Sigmoid colon (tissue), 7 donors: ENCODE measurements around the gene C1QA. TPM values are rescaled to one million over a fixed set of nuclear protein-coding genes. Genes with fewer than 3 reads are reported as not detected.

Experiments used
- DNase-seq: peaks from one replicate; pipeline ENCODE4 v3.0.0-alpha.2; 2019
- H3K27ac ChIP-seq, 4 donors: fragments of 200-600 bp; sonication (generic); one replicate each; pipeline ENCODE4 v1.5.1; 2016 to 2019; ENCODE audit warnings: mild to moderate bottlenecking in 1 of 4
- H3K27me3 ChIP-seq, 3 donors: fragments of 200-600 bp; sonication (generic); one replicate each; pipeline ENCODE4 v1.5.1; 2019; ENCODE audit warnings: mild to moderate bottlenecking in 1 of 3
- H3K36me3 ChIP-seq, 4 donors: fragments of 200-600 bp; sonication (generic); one replicate each; pipeline ENCODE4 v1.5.1; 2016 to 2019
- H3K4me1 ChIP-seq, 4 donors: fragments of 200-600 bp; sonication (generic); one replicate each; pipeline ENCODE4 v1.5.1; 2017 to 2019
- H3K4me3 ChIP-seq, 4 donors: fragments of 200-600 bp; sonication (generic); one replicate each; pipeline ENCODE4 v1.5.1; 2017 to 2019; ENCODE audit warnings: mild to moderate bottlenecking in 2 of 4, moderate library complexity in 1 of 4
- H3K9me3 ChIP-seq, 4 donors: fragments of 200-600 bp in 3 of 4; sonication (generic) in 3 of 4; one replicate each; pipeline versions ENCODE4 v1.5.1 to v1.6.1; 2013 to 2019
- CTCF ChIP-seq, 4 experiments: fragments of 450-650 bp in 3 of 4; fragments of 200-600 bp in 1 of 4; IDR thresholded peaks; one replicate each; pipeline ENCODE4 v1.5.1; 2016 to 2019; ENCODE audit warnings: antibody characterized with exemption in 4 of 4, mild to moderate bottlenecking in 3 of 4, moderate library complexity in 2 of 4
- EP300 ChIP-seq, 4 donors: sonication (generic); formaldehyde crosslinking; IDR thresholded peaks; one replicate each; pipeline ENCODE4 v1.6.1; 2017; ENCODE audit warnings: antibody characterized with exemption in 4 of 4
- POLR2A ChIP-seq, 2 donors: fragments of 450-650 bp; IDR thresholded peaks; one replicate each; pipeline ENCODE4 v1.6.1; 2016; ENCODE audit warnings: antibody characterized with exemption in 2 of 2, mild to moderate bottlenecking in 2 of 2, moderate library complexity in 2 of 2
- POLR2AphosphoS5 ChIP-seq, 4 donors: sonication (generic); formaldehyde crosslinking; IDR thresholded peaks; one replicate each; pipeline ENCODE4 v1.6.1; 2017; ENCODE audit warnings: antibody characterized with exemption in 4 of 4
- WGBS, 2 donors: extraction: QIAGEN DNeasy Blood & Tissue Kit; methylation state at CpG; one replicate each; pipeline ENCODE4 v1.1.7; 2013; 5-methylcytosine and 5-hydroxymethylcytosine counted together
- intact Hi-C: fragments of 100-400 bp; cut with DNase I; formaldehyde crosslinking; loops from one replicate; pipeline ENCODE4 v1.15.1; 2023
- polyA plus RNA-seq, 3 donors: library from polyadenylated mRNA; stranded (reverse); fragments of 200-250 nt; gene quantifications; one replicate each; pipeline ENCODE4 v1.2.3, GENCODE V29; 2013
- total RNA-seq, 4 donors: library from RNA; depleted of rRNA; stranded (reverse); fragments of >200 nt; gene quantifications; one replicate each; pipeline ENCODE4 v1.1.0, GENCODE V29; 2016
- donor health status: healthy with polysubstance abuse.
- donor health status: Bipolar disorder and iron deficiency.
- donor health status: healthy.

The C1QA gene
- total and polyA plus RNA-seq, 7 donors, result 80.3 to 523 (median 226) TPM

DNA sequence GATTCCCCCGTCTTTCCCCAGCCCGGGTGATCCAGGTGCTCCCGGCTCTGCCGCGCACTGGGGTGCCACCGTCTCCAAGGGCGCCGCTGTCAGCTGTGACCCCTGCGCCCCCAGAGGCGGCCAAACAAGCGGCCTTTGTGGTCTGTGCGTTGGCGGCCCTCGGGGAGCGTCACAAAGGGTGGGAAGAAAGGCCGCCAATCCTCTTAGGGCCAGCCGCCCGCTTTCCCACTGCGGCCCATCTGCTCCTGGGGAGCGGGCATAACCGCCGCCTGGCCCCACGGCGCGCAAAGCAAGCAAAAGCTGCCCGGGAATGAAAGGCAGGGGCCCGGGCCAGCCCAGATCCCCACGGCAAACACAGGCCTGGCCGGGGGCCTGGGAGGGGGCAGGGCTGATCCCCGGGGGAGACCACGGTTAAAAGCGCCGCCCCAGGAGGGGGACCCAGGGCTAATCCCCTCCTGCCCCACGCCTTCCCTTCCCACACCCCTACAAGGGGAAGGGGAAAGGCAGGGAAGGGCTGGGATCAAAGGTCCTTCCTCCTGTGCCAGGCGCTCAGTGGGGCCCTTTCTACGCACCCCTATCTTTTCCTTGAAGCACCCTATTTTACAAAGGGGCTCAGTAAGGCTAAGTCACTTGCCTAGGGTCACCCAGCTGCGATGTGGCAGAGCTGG is 40.6 kb downstream of the C1QA start:
- H3K27ac ChIP-seq, result no peak overlapping the region

DNA sequence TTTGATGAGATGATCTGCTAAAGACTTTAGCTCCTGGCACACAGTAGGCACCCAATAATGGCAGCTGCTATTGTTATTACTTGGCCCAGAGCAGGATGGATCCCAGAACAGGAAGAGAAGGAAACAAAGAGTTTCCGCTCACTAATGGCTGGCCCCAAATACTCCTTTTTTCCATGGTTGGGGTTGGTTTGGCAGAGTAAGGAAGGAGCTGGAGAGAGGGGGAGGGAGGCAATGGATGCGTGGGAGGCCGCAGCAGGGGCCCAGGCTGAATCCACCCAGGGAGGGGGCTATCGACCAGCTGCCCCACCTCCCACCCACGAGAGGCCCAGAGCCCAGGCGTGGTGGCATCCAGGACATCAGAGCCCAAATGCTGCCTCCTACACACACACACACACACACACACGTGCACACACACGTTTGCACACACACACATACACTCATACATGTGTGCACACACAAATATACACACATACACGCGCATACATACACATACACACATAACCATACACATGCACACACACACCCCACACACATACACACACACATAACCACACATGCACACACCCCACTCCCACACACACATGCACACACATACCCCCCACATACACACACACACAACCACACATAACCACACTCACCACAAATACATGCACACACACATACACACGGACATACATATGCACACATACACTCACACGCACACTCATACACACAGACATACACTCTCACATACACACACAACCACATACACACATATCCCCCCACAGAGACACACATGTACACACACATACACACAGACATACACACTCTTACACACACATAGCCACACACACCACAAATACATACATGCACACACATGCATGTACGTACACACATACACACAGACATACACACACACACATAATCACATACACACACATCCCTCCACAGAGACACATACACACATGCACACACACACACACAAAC is 41.8 kb downstream of the C1QA start:
- Histone ChIP-seq H3K36me3 (no peaks in the 10 kb centered on the region), H3K4me1 (no peaks in the 10 kb centered on the region), H3K27ac (no peak overlapping the region), H3K27me3 (peaks cover 3 to 30% (median 10%) of the 10 kb centered on the region in 3 donors), H3K9me3 (no peaks in the 10 kb centered on the region), H3K4me3 (no peak overlapping the region)
- no peak for TF ChIP-seq EP300 (IDR thresholded peaks at IDR 0.05)
- no peak for TF ChIP-seq POLR2AphosphoS5 (IDR thresholded peaks at IDR 0.05)
- TF ChIP-seq CTCF (IDR thresholded peaks at IDR 0.05), result no peak
- TF ChIP-seq POLR2A (IDR thresholded peaks at IDR 0.05), result no peak
- WGBS, 2 donors, result 87 to 90% methylated on average over 13 of the region's 13 CpGs
- no peak for DNase-seq
- intact Hi-C loops, result no loop called here

More for the DNA sequence above, 40.6 kb downstream of the C1QA start:
- H3K4me3 ChIP-seq, result no peak overlapping the region
- WGBS, 2 donors, result 21 to 58% methylated on average over 37 of the region's 37 CpGs
- TF ChIP-seq POLR2A (IDR thresholded peaks at IDR 0.05), result no peak
- TF ChIP-seq EP300 (IDR thresholded peaks at IDR 0.05), result no peak
- no peak for TF ChIP-seq CTCF (IDR thresholded peaks at IDR 0.05)
- no peak for TF ChIP-seq POLR2AphosphoS5 (IDR thresholded peaks at IDR 0.05)
- H3K9me3 ChIP-seq, result no peaks in the 10 kb centered on the region
- H3K4me1 ChIP-seq, result no peaks in the 10 kb centered on the region
- DNase-seq, result no peak
- intact Hi-C loops, result no loop called here
- no peaks in the 10 kb centered on the region for H3K36me3 ChIP-seq
- peaks cover 3 to 41% (median 10%) of the 10 kb centered on the region in 3 donors for H3K27me3 ChIP-seq

DNA sequence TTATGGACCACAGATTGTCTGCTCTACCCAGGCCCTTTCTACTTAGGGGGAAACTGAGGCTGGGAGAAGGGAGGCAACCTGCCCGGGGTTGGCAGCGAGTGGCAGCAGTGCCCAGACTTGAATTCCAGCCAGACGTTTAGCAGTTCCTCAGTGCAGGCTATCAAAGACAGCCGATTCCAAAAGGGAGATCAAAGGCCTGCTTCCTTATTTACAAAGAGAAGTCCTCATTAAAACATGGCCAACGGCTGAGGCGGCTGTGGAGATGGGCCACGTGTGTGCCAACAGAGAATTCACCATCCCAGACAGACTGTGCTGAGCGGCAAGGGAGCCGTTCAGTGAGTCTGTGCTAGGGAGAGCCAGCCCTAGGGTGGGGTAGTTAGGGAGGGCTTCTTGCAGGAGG is 44.3 kb downstream of the C1QA start:
- Histone ChIP-seq H3K27ac (no peak overlapping the region), H3K36me3 (no peaks in the 10 kb centered on the region), H3K4me1 (peaks cover 0 to 4% (median 0%) of the 10 kb centered on the region in 4 donors), H3K4me3 (no peak overlapping the region), H3K9me3 (no peaks in the 10 kb centered on the region), H3K27me3 (peaks cover 0 to 23% (median 10%) of the 10 kb centered on the region in 3 donors)
- intact Hi-C loops, result no loop called here
- TF ChIP-seq POLR2AphosphoS5 (IDR thresholded peaks at IDR 0.05), result no peak
- no peak for TF ChIP-seq EP300 (IDR thresholded peaks at IDR 0.05)
- no peak for TF ChIP-seq POLR2A (IDR thresholded peaks at IDR 0.05)
- TF ChIP-seq CTCF (IDR thresholded peaks at IDR 0.05), result no peak
- DNase-seq, result no peak
- whole genome bisulfite sequencing, 2 donors, result 16 to 59% methylated on average over 9 of the region's 9 CpGs

GRCh38 chr1:22681556-22682276 is 45.3 kb downstream of the C1QA start:
- WGBS, 2 donors, result 85% methylated on average over 15 of the region's 15 CpGs
- H3K36me3 ChIP-seq, result no peaks in the 10 kb centered on the region
- DNase-seq, result no peak
- H3K4me3 ChIP-seq, result no peak overlapping the region
- H3K27ac ChIP-seq, result no peak overlapping the region
- H3K4me1 ChIP-seq, result peaks cover 0 to 7% (median 0%) of the 10 kb centered on the region in 4 donors
- no peaks in the 10 kb centered on the region for H3K9me3 ChIP-seq
- no peak for TF ChIP-seq CTCF (IDR thresholded peaks at IDR 0.05)
- TF ChIP-seq POLR2A (IDR thresholded peaks at IDR 0.05), result no peak
- intact Hi-C loops, result no loop called here
- H3K27me3 ChIP-seq, result peaks cover 0 to 20% (median 10%) of the 10 kb centered on the region in 3 donors
